HCEC 1CT (cell line): ENCODE results near the gene OMD.
A peak's percentile ranks its signal among the peaks of the same experiment; 100 is the strongest.

Experiments used
- DNase-seq: peaks from one replicate; pipeline ENCODE4 v3.0.0-alpha.2; 2017

Gene OMD

DNA sequence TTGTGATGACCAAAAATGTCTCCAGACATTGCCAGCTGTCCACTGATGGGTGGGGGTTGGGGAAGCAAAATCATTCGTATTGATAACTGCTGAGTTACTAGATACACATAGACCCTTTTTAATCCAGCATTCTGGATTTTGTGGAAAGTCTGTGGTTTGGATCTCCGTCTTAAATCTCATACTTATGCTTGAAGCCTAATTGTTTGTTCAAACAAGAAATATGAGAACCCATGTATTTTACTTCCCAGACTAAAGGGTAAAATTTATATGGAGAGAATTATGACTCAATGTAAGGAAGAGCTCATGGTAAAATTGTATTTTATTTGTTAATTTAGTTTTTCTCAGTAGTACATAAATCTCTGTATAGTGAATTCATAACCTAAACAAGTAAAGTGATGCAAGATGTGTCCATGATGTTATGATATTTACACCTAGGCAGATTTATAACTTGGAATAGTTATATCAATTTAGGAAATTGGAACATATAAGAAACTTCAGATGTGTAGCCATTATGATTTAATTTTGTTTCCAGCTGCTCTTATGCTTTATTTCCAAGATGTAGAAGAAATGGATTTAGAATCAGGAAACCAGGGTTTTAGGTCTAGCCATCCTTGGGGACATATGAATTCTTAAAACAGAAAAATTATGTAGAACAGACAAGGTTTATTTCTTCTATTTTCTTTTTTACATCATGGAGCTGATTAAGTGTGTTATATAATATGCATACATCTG is 15.4 kb downstream of the OMD start:
- no peak for DNase-seq

DNA sequence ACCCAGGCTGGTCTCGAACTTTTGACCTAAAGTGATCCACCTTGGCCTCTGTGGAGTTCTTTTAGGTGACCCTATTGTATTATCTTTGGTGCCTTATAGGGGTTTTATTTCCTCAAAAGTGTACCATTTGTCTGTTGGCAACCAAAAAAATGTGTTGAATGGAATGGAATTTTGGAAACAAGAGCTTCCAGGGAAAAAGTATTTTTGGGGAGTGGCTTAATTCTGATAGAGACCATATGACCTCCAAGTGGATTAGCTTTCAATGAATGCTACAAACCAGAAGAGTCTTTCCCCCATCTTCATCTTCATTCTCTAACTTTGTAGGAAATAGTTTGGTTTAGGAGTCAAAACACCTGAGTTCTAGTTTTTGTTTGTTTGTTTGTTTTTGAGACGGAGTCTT is 16.5 kb downstream of the OMD start:
- no peak for DNase-seq

DNA sequence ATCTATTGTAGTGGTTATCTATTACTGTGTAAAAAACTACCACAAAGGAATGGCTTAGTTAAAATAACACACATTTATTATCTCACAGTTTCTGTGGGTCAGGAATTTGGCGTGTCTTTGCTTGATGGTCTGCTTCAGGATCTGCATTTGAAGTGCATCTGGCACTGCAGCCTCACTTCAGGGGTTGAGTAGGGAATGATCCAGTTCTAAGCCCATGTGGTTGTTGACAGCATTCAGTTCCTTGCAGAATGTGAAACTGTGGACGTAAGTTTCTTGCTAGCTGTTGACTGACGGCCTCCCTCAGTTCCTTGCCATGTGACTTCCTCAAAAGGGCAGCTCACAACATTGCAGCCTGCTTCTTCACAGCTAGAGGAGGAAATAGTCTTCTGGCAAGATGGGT is 17.8 kb downstream of the OMD start:
- no peak for DNase-seq

DNA sequence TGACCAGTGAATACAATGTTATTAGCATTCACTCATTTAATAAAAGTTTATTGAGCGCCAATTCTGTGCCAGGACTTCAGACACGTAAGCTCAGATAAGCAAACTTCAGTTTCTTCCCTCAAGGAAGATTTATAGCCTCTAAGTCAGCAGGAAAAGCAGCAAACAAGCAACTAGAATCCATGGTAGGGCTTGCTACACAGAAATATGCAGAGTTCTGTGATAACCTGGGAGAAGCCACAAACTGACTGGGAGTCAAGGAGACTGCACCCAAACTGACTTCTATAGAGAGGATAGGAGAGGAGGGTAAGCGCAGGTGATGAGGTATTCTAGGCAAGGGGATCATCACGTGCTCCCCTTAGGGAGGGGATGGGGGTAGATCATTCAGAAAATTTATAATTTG is 18.5 kb downstream of the OMD start:
- DNase-seq, result no peak

DNA sequence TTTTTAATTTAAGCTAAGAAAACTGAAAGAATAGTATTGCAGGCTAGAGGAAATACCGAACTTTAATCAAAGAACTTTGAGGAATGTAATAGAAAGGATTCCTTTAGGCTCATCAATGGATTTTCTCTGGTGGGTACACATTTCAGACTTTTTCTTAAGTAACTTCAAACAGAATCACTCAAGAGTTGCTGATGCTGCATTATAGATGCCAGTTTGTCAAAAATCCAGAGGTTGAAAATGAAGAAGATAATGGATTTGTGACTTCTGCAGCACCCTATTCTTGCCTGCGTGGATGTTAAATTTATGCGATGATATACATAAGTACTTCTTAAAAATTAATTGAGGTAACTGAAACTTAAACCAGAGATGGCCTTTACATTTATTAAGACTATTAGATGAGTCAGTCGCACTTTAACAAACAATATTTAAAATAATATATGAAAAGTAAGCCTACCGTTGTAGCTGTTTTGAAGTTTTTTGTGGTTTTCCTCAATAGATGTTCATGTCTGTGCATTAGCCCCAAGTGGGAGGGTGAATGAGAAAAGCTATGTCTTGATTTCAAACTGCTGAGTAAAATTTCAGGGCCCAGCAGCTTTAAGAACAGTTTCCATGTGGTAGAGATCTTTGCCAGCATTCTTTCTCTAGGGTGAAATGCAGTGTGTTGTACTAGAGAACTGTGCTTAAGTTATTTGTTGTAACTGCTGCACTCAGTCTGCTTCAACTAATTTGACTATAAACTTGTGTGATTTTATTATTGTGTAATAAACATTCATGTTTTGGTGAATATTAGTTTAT is 20.0 kb downstream of the OMD start, which contains the start of gene OGN:
Gene OGN, minus strand, starts transcription at position 537 of the 795 bp plus-strand sequence. CDS start 1,171 bp downstream, outside the sequence.
- no peak for DNase-seq

DNA sequence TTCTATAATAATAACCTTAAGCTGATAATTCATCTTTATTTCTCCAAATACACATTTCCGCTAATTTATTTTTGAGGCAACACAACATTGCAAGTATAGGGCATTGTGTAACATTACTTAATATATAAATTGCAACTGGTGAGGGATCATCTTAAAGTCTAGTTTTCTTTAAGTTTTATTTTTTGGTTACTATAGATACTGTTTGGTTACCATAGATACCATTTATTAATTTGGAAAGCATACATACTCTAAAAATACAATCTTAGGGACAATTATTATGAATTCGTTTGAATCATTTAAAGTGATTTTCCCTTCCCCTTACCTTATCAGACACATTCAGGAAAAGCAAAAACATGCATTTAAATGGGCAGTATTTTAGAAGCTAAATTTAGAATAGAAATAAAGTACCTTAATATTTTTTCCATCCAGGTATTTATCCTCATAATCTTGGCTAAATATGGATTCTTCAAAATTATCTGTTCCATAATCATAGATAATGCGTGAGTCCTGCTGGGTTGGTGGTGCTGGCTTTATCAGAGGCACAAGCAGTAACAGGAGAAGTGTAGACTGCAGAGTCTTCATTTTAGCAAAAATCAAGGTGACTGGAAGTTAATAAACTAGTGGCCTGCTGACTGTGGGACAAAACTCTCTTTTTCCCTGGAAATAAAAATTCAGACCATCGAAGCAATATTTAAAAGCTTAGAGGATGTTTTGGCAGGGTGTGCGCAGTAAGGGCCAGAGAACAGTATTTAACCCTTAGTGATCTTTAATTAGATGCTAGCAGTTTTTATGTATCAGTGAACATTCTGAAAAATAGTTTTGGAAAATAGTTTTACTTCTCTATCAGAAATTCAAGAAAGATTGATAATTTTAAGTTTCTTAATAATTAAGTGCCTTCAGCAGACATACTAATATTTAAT is 21.2 kb downstream of the OMD start:
- no peak for DNase-seq

DNA sequence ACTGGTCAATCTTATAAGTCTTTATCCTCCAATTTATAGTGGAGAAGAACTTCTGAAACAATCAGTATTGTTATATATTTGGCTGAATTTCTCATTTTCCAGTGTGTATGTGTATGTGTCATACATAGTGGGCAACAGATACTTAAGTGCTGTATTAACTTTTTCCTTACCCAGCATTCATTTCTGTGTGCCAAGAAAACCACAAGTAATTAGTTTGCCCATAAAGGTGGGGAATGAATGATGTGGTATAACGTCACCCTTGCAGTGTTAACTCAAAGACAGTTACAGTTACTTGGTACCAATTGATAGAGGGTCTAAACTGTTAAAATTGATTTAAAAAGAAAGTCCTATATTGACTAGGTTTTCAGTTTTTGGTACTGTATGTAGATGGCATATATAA is 21.9 kb downstream of the OMD start:
- no peak for DNase-seq

DNA sequence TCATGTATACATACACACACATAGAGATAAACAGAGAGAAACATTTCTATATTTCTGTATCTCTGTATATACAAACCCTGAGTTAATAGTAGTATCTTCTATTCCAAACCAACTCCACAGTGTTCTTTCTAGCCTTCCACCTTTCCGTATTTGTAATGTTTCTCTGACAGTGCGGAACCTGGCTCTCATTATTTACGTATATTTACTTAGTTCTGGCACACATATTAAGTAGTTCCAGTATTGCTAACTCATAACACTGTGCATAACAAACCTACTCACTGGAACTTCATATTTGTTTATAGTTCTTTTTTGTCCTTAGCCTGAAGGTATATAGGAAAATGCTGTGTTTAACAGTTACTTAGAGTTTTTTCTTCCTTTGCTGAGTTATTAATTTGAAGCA is 26.4 kb downstream of the OMD start:
- no peak for DNase-seq

DNA sequence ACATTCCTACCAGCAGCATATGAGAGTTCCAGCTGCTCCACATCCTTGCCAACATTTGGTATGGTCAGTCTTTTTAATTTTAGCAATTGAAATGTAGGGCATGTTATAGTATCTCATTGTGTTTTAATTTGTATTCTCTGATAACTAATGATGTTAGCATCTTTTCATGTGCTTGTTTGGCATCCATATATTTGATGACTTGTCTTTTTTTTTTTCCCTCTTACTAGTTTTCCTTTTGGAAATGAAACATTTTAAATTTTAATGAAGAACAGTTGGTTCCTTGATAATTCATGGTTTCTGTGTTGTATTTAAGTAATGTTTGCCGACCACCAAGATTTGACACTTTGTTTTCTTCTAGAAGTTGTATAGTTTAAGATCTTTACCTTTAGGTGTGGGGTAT is 28.7 kb downstream of the OMD start:
- no peak for DNase-seq

DNA sequence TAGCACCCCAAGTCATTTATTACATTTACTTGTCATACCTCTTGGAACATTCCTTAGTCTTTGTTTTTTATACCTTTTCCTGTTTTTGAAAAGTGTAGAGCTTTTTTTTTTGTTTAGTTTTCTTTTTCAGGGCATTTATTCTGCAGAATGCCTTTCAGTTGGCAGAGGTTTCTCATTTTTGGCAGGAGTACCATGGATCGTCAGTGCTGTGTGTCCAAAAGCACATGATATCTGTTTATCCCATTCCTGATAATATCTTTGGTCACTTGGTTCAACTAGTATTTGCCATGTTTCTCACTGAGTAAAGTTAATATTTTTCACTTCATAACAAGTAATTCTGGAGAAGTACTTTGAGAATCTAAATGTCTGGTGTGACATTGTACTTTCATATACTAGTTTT is 30.6 kb downstream of the OMD start:
- no peak for DNase-seq

DNA sequence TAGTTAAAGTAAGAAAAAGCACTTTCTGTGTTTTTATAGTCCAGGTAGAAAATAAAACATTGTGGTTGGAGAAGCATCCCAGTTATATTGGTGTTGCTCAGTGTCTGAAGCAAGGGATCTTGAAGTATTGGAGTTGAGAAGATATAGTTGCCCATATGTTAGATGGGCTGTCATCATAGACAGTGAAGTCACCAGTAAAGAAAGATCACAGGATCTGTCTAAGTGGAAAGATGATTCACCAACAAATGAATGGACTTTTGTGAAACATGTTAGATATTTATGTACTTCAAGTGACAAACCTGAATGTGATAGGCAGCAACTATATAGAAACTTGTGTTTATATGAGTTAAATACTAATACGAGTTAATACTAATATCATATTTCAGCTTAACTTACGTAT is 31.6 kb downstream of the OMD start:
- DNase-seq, result peak; percentile 19

DNA sequence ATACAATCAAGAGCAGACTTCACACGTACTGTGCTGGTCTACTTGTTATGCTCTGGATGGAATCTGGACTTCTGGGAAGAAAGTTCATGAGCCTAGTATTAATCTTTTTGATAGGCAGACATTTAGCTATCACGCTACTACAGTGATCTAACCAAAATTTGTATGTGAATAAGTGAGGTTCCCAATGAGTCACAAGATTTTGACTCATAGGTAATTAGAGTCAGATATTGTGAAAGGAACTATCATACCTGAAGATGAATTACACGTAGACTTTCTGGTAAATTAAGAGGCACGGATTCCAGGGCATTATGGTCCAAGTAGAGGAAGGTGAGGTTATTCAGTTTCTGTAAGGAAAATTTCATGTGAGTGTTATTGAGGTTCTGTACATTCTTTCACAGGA is 38.3 kb downstream of the OMD start:
- DNase-seq, result peak; percentile 14

DNA sequence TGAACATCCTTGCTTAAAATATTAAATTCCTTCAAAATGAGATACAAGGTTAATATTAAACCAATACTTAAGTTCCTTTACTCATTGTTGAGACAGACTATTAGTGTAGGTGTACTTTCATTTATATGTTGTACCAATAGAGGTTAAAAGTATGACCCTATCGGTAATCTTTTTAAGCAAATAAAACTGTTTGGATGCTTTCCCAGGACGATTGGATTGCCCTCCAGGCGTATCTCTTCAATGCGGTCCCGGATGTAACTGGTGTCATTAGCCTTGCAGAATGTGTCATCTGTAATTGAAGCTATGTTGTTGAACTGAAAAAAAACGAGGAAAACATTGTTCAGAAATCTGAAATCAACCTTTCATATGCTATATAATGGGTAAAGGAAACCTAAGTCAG is 38.8 kb downstream of the OMD start:
- DNase-seq, result no peak

DNA sequence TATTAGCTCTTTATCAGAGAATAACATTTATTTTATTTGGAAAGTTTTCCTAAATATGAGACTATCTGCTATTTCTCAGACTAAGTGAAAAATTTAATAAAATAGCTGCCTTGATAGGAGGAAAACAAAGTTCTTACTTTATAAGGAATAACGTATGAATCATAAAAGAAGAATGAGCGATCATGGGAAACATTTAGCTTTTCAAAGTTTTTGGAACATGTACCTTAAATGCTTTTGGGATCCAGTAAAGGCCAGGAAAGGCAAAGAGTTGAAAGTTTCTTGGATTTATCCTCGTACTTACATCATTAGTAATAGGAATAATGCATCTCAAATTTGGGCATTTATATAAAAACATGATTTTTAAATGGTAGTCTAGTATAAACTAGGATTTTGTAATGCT is 39.3 kb downstream of the OMD start:
- DNase-seq, result peak; percentile 33

DNA sequence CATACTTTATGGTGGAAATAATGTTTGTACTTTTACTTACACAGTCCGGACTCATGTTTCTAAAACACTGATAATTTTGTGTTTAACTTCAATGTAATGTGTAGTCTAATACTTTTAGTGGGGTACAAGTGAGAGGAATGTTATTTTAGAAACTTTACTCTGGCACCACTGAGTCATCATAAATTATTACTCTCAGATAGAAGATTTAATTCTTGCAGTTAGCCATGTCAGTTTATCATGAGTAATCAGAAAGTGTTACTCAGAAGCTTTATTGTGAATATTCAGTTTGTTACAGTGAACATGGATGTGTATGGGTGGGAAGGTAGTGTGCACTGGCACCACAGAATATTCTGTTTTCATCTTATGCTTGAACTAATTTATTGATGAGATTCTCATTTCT is 39.9 kb downstream of the OMD start:
- peak; percentile 80 for DNase-seq

DNA sequence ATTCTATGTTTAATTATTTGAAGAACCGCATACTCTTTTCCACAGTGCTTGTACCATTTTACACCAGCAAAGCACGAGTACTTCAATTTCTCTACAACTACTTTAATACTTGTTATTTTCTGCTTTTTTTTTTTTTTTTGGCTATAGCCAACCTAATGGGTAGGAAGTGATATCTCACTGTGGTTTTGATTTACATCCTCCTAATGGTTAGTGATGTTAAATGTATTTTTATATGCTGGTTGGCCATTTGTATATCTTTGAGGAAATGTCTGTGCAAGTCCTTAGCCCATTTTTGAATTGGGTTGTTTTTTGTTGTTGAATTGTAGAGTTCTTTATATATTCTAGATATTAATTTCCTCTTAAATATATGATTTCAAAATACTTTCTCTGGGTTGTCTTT is 42.5 kb downstream of the OMD start:
- no peak for DNase-seq

DNA sequence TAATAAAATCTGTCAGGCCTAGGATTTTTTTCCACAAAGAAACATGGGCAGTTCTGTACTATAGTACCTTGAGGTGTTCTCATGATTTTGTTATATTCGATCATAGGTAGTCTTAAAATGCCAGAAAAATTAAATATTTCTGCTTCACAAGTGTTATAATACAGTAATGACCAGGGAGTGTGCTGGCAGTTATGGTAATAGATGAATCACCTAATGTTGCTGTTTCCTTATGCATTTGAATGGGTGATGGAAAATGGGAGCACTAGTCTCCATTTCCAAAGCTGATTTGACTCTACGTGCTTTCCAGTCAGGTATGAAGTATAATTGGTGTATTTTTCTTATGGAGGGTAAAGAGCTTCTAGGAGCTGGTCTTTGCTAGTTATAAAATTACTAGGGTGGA is 43.7 kb downstream of the OMD start:
- no peak for DNase-seq

DNA sequence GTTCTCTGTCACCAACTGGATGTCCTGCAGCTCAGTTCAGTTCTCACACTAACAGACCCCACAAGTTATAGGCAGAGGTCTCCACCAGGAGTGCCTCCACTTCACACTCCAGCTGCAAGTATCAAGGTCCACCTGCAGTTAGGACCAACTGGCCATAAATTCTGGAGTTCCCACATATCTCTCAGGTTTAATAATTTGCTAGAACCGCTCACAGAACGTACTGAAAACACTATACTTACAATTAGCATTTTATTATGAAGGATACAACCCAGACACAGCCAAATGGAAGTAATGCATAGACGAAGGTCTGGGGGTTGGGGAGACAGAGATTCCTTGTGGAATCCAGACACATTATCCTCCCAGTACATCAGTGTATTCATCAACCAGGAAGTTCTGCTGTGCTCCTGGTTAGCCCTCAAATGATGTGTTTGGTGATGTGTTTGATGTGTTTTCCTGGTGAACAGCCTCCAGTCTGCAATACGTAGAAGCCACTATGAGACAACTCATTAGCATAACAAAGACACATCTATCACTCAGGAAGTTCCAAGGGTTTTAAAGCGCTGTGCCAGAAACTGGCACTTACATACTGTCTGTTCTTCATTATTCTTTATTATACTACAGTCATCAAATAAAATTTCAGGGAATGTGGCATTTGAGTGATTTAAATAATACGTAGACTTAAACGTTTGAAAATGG is 45.3 kb downstream of the OMD start:
- DNase-seq, result no peak

DNA sequence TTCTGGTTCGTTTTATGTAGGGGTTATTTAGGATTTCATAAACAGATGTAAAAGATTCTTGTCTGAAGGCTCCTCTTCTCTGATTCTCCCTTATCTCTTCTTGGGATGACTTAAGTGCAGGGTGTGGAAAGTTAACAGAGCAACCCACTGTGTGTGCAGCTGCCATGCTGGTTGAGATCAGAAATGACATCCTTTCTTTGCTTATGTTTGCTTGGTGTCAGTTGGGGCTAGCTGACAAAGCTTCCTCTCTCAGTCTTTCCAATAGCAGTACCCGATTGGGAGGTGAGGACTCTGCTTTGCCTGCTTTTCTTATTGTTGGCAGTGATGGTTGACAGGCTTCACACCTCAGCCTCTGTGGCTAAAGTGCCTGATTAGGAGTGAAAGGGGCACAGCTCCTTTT is 46.4 kb downstream of the OMD start:
- DNase-seq, result no peak

DNA sequence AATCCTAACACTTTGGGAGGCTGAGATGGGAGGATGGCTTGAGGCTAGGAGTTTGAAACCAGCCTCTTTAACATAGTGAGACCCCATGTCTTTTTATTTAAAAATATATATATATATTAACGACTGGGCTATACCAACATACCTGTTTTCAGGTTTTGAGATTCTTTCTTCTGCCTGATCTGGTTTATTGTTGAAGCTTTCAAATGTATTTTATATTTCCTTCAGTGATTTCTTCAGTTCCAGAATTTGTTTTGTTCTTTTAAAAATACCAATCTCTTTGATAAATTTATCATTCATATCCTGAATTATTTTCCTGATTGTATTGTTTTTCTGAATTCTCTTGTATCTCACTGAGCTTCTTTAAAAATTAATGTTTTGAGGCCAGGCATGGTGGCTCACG is 51.1 kb downstream of the OMD start:
- DNase-seq, result no peak

DNA sequence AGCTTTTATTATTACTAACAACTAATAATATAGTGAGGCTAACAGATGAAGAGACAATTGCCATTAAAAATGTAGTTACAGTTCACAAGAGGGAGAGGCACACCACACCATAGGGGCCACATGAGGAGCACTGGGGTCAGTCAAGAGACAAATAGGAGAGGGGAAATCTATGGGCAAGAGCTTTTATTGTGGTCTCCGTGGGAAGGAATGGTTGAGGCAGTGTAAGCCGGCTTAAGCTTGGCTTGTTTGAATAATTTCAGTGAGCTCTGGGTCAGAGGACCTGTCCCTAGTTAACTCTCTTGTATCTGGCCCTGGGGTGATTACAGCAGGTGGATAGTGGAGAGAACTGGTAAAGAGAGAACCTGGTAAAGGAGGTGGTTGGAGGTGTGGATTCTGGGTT is 55.2 kb downstream of the OMD start:
- no peak for DNase-seq
